Measurements from ENCODE around the gene TSTD2. TPM values are rescaled to one million over a fixed set of nuclear protein-coding genes. Genes with fewer than 3 reads are reported as not detected.
"Not testable (repeated sequence)": the region's sequence is repeated elsewhere in the genome, so short reads cannot be mapped to it uniquely, and the experiment has no call there.

The TSTD2 gene
- total RNA-seq, 1 experiment from 2014 or later, result 14.6 TPM

- DNase-seq (ENCODE audit: low read depth), result no peak
Observed at GRCh38 chr9:97592126-97592525, 41.0 kb downstream of the TSTD2 start.

- DNase-seq (ENCODE audit: low read depth), result no peak
Observed at GRCh38 chr9:97591535-97591934, 41.6 kb downstream of the TSTD2 start.

GRCh38 chr9:97586909-97587308 lies 46.3 kb downstream of the TSTD2 start:
- not testable (repeated sequence) for DNase-seq (ENCODE audit: low read depth)

- not testable (repeated sequence) for DNase-seq (ENCODE audit: low read depth)
Observed at GRCh38 chr9:97584778-97585177, 48.4 kb downstream of the TSTD2 start.

GRCh38 chr9:97581590-97581989 lies 51.6 kb downstream of the TSTD2 start:
- DNase-seq (ENCODE audit: low read depth), result not testable (repeated sequence)

GRCh38 chr9:97579914-97580313 lies 53.3 kb downstream of the TSTD2 start:
- no peak for DNase-seq (ENCODE audit: low read depth)

GRCh38 chr9:97578846-97579245 lies 54.3 kb downstream of the TSTD2 start:
- no peak for DNase-seq (ENCODE audit: low read depth)

- no peak for DNase-seq (ENCODE audit: low read depth)
Observed at GRCh38 chr9:97577051-97577450, 56.1 kb downstream of the TSTD2 start.

- DNase-seq (ENCODE audit: low read depth), result no peak
Observed at GRCh38 chr9:97575673-97576200, 57.4 kb downstream of the TSTD2 start.

GRCh38 chr9:97574921-97575672 lies 58.1 kb downstream of the TSTD2 start:
- DNase-seq (ENCODE audit: low read depth), result not testable (repeated sequence)

GRCh38 chr9:97574101-97574571 lies 59.0 kb downstream of the TSTD2 start:
- DNase-seq (ENCODE audit: low read depth), result not testable (repeated sequence)

GRCh38 chr9:97573482-97574073 lies 59.6 kb downstream of the TSTD2 start:
- DNase-seq (ENCODE audit: low read depth), result no peak

- no peak for DNase-seq (ENCODE audit: low read depth)
Observed at GRCh38 chr9:97572892-97573365, 60.2 kb downstream of the TSTD2 start.

- no peak for DNase-seq (ENCODE audit: low read depth)
Observed at GRCh38 chr9:97572196-97572891, 60.8 kb downstream of the TSTD2 start.

GRCh38 chr9:97571664-97572063 lies 61.5 kb downstream of the TSTD2 start:
- no peak for DNase-seq (ENCODE audit: low read depth)

GRCh38 chr9:97570899-97571298 lies 62.3 kb downstream of the TSTD2 start:
- DNase-seq (ENCODE audit: low read depth), result no peak

GRCh38 chr9:97568461-97569275 lies 64.5 kb downstream of the TSTD2 start:
- DNase-seq (ENCODE audit: low read depth), result no peak

- DNase-seq (ENCODE audit: low read depth), result no peak
Observed at GRCh38 chr9:97567894-97568202, 65.3 kb downstream of the TSTD2 start.

- no peak for DNase-seq (ENCODE audit: low read depth)
Observed at GRCh38 chr9:97567182-97567893, 65.8 kb downstream of the TSTD2 start.

GRCh38 chr9:97565262-97565661 lies 67.9 kb downstream of the TSTD2 start:
- DNase-seq (ENCODE audit: low read depth), result no peak
